ENCODE data around the gene ZNF579. TPM values are rescaled to one million over a fixed set of nuclear protein-coding genes. Genes with fewer than 3 reads are reported as not detected.

ZNF579 gene
- total RNA-seq, 1 experiment from 2014 or later = 19.9 TPM

DNA sequence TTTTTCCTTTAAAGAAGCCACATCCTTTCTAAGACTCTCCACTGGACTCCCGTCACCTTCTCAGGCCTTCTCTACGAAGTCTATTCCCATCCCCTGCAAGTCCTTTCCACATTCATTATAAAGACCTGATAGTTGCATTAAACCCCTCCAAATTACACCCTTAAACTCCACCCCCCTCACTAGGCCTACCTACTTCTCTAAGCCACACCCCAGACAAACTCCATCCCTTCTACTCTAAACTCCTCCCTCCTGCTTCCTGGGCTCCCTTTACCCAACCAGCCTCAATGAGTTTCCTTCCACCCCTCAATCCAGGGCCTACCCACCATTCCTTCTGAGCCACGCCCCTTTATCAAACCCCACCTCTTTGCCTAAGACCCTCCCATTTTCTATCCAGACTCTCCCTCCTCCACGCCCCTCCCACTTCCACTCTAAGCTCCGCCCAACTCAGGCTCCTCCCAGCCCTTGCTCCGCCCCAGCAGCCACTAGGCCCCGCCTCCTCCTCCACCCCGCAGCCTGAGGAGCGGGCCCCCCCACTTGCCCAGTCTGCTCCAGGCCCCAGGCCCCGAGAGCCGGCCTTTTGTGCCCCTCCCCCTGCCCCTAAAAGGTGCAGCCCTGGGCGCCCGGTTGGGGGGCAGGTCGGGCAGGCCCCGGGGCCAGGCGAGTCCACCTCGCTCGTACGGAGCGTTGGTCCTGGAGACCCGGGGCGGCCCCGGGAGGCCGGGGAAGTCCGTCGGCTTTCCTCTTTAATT lies 18.2 kb upstream of the ZNF579 start:
- Histone ChIP-seq H3K23ac (ENCODE audit: insufficient read length, low read depth, low read length) (no peak overlapping the region), H3K27ac (ENCODE audit: insufficient read length, low read depth, low read length) (no peak overlapping the region), H2AK5ac (ENCODE audit: insufficient read length, low read length) (no peak overlapping the region), H2BK5ac (ENCODE audit: insufficient read length, low read length) (no peak overlapping the region), H2BK12ac (ENCODE audit: insufficient read length, low read depth, low read length) (no peak overlapping the region), H4K91ac (ENCODE audit: insufficient read length, low read depth, low read length) (no peak overlapping the region), H3K23me2 (ENCODE audit: insufficient read length, low read depth, low read length, poor library complexity, severe bottlenecking) (no peaks in the 10 kb centered on the region), H3K4me1 (ENCODE audit: insufficient read depth, low read length) (peaks cover 2% of the 10 kb centered on the region; the same call in 1 of the 2 replicates), H3T11ph (ENCODE audit: low read length) (no peak overlapping the region), H3K4me2 (ENCODE audit: insufficient read depth, insufficient read length, low read length) (peak overlapping the region; percentile 51), H4K20me1 (ENCODE audit: control insufficient read depth, insufficient read depth, insufficient read length) (no peaks in the 10 kb centered on the region), H3K4ac (ENCODE audit: low read depth, low read length) (no peak overlapping the region), H3K79me2 (ENCODE audit: insufficient read depth, low read length) (no peaks in the 10 kb centered on the region), H3K14ac (ENCODE audit: insufficient read depth, low read length) (no peak overlapping the region), H2BK20ac (ENCODE audit: low read depth, low read length, poor library complexity, severe bottlenecking) (no peak overlapping the region), H4K5ac (ENCODE audit: insufficient read length, low read depth, low read length) (no peak overlapping the region), H3K9ac (ENCODE audit: extremely low read depth, insufficient read length, low read length) (no peak overlapping the region), H2BK120ac (ENCODE audit: low read depth, low read length, poor library complexity, severe bottlenecking) (no peak overlapping the region), H3K56ac (ENCODE audit: insufficient read length, low read depth, low read length) (no peak overlapping the region), H4K8ac (replicated peaks; ENCODE audit: insufficient read length, low read depth, low read length) (no peak overlapping the region), H3K79me1 (ENCODE audit: insufficient read depth, low read depth, low read length, poor library complexity, severe bottlenecking) (no peaks in the 10 kb centered on the region), H3K18ac (ENCODE audit: insufficient read length, low read depth, low read length) (peak overlapping the region; percentile 74), H2BK15ac (ENCODE audit: low read depth, low read length) (no peak overlapping the region), H3K9me3 (ENCODE audit: control insufficient read depth, low read depth, low read length) (no peaks in the 10 kb centered on the region), H3K27me3 (ENCODE audit: insufficient read depth, low read length) (no peaks in the 10 kb centered on the region), H2AFZ (ENCODE audit: low read length) (no peak overlapping the region)
- Mint-ChIP-seq H3K4me1 (peaks cover 25 to 35% of the 10 kb centered on the region in 2 experiments), H3K36me3 (ENCODE audit: insufficient read depth in 1 of 3, low read depth in 3 of 3) (peaks cover 25 to 32% (median 29%) of the 10 kb centered on the region in 3 experiments; a peak in 6 of 7 replicates), H3K4me3 (peak overlapping the region; percentile 95 to 96), H3K27me3 (ENCODE audit: low read depth) (no peaks in the 10 kb centered on the region), H3K9me3 (peaks cover 2 to 4% of the 10 kb centered on the region in 2 experiments; a peak in 2 of 5 replicates), H3K27ac (peak overlapping the region; percentile 100; a peak in 6 of 7 replicates)
- DNase-seq = peak; percentile 98
- no CpG with 5 or more reads among the region's 26 CpGs for WGBS (ENCODE audit: extremely low coverage, insufficient read length, low lambda C conversion rate)
- TF ChIP-seq, protein P1, sequence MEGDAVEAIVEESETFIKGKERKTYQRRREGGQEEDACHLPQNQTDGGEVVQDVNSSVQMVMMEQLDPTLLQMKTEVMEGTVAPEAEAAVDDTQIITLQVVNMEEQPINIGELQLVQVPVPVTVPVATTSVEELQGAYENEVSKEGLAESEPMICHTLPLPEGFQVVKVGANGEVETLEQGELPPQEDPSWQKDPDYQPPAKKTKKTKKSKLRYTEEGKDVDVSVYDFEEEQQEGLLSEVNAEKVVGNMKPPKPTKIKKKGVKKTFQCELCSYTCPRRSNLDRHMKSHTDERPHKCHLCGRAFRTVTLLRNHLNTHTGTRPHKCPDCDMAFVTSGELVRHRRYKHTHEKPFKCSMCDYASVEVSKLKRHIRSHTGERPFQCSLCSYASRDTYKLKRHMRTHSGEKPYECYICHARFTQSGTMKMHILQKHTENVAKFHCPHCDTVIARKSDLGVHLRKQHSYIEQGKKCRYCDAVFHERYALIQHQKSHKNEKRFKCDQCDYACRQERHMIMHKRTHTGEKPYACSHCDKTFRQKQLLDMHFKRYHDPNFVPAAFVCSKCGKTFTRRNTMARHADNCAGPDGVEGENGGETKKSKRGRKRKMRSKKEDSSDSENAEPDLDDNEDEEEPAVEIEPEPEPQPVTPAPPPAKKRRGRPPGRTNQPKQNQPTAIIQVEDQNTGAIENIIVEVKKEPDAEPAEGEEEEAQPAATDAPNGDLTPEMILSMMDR (conservative IDR thresholded peaks at IDR 0.05) = no peak

Data from H9 (cell line).